NCI-H1092 (cell line): ENCODE data around the gene PITPNM3.

Experiments used
- DNase-seq: peaks from one replicate; lab custom pipeline; 2025; lab: John Stamatoyannopoulos, UW

The PITPNM3 gene

GRCh38 chr17:6526362-6527152 lies 29.8 kb downstream of the PITPNM3 start:
- no peak for DNase-seq

- no peak for DNase-seq
Observed at GRCh38 chr17:6525731-6526130, 30.6 kb downstream of the PITPNM3 start.

GRCh38 chr17:6525141-6525540 lies 31.2 kb downstream of the PITPNM3 start:
- DNase-seq, result no peak

GRCh38 chr17:6524520-6524919 lies 31.8 kb downstream of the PITPNM3 start:
- DNase-seq, result no peak

- no peak for DNase-seq
Observed at GRCh38 chr17:6523809-6524355, 32.5 kb downstream of the PITPNM3 start.

DNA sequence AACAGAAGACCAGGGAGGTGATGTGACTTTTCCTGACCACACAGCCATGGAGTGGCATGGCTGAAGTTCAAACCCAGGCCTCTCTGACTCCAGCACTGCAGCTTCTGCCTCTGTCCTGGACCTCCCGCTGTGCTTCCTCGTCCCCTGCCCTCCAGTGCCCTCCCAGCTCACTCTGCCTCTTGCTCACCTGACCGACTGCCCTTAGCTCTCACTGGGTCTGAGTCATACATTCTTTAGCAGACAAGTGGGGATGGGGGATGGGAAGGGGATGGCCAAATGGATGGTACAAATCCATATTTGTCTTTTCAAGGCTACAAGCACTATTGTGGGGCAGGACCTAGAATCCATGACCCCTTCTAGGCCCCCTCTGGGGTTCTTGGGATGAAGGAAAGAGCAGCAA lies 33.0 kb downstream of the PITPNM3 start:
- no peak for DNase-seq

- no peak for DNase-seq
Observed at GRCh38 chr17:6521586-6521985, 34.8 kb downstream of the PITPNM3 start.

- no peak for DNase-seq
Observed at GRCh38 chr17:6517062-6517461, 39.3 kb downstream of the PITPNM3 start.

DNA sequence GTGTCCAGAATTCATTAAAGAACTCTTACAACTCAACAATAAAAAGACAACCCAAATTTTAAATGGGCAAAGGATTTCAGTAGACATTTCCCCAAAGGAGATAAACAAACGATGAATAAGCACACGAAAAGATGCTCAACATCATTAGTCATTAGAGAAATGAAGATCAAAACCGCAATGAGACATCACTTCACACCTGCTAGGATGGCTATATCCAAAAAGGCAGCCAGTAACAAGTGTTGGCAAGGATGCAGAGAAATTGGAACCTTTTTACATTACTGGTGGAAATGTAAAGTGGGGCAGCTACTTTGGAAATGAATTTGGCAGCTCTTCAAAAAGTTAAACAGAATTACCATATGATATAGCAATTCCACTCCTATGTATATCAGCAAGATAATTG lies 42.0 kb downstream of the PITPNM3 start:
- DNase-seq, result no peak

- DNase-seq, result no peak
Observed at GRCh38 chr17:6512552-6512951, 43.8 kb downstream of the PITPNM3 start.

- no peak for DNase-seq
Observed at GRCh38 chr17:6510321-6510977, 45.9 kb downstream of the PITPNM3 start.

DNA sequence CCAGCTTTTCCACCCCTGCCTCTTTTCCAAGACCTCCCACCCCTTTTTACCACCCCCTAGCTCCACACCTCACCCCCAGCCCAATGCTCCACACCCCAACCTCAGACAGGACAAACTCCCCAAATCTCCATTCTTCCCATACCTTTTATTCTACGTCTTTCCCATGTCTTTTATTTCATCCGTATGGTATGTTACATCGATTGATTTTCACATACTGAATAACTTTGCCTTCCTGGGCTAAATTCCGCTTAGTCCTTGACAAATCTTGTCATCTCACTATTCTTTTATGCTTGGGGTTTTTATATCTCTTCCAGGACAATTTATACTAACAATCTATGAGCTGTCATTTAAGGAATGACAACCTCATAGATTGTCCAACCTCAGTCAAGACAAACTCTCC lies 46.4 kb downstream of the PITPNM3 start:
- no peak for DNase-seq

DNA sequence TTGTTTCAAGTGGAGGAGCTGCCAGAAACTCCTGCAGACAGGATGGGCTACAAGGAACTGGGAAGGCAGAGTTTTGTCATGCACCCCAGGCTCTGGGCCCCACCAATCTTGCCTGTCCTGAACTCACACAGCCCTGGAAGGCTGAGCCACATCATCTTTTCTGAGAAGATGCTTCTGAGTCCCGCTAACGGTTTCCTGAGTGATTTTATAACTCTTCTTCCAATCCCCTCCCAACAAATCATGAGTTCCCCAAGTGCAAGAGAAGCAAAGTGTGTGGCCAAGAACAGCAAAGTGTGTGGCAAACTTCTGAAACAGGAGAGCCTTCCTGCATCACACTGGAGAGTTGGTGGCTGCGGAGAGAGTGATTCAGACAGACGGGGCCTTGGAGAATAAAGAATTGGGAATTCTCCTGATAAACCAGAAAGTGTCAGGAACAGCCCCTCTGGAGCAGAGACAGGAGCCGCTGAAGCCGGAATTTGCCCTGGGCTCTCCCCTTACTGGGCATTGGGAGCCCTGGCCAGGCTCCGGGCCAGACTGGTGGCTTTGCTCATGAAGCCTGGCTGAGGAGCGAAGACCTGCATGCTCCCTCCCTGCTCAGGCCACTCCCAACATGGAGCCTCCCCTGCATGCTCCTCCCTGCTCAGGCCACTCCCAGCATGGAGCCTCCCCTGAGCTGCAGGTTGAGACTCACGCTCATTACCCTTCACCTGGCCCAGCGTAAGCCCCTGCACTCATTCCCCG lies 47.2 kb downstream of the PITPNM3 start:
- no peak for DNase-seq

- DNase-seq, result no peak
Observed at GRCh38 chr17:6508519-6509030, 47.8 kb downstream of the PITPNM3 start.

GRCh38 chr17:6508016-6508415 lies 48.3 kb downstream of the PITPNM3 start:
- DNase-seq, result no peak

GRCh38 chr17:6507535-6507934 lies 48.8 kb downstream of the PITPNM3 start:
- no peak for DNase-seq

DNA sequence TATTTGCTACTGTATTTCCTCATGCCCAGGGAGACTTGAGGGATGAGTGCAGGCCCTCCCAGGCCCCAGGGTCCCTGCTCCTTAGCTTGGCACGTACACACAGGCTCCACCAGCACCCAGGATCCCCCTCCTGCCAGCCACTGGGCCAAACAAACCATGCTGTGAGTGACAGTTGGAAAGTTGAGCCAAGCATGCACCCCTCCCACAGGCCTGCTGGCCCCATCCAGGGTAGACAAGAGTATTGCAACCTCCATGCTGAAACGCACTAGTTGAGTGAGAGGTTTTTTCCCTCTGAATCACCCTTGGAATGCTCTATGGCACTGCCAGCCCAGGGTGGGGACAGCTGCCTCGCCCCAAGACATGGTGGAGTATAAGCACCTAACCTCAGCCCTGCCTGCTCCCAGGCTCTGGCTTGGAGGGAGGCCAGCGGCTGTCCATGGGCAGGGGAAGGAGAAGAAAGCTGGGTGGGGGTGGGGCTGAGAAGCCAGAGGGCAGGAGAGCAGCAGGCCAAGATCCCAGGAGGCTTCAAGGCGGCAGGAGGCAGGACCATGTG lies 49.6 kb downstream of the PITPNM3 start:
- DNase-seq, result no peak

GRCh38 chr17:6505425-6506142 lies 50.8 kb downstream of the PITPNM3 start:
- no peak for DNase-seq

- DNase-seq, result no peak
Observed at GRCh38 chr17:6503641-6504195, 52.6 kb downstream of the PITPNM3 start.

- no peak for DNase-seq
Observed at GRCh38 chr17:6502871-6503509, 53.4 kb downstream of the PITPNM3 start.

GRCh38 chr17:6502142-6502541 lies 54.2 kb downstream of the PITPNM3 start:
- DNase-seq, result no peak
